ENCODE results near the gene ZAP70. TPM values are rescaled to one million over a fixed set of nuclear protein-coding genes. Genes with fewer than 3 reads are reported as not detected.

Gene ZAP70
- total RNA-seq, 1 experiment from 2014 or later: not detected

DNA sequence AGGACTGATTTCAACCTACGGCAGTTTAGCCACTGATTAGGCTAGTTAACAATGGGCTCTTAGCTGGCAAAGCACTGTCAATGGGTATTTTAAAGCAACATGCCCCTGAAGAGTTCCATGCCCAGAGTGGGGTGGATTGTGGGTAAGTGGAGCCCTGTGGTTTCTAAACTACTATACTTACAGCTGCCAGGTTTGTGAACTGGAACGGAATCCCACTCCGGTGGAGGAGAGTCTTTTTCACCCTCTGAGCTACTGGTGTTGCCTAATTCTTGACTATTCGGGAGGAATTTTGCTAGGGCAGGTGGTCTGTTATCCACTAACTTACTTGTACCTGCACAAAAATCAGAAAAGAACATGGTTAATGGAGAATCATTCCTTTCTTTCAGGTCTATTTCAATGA lies 52.6 kb downstream of the ZAP70 start:
- no peak overlapping the region for H3K4me2 ChIP-seq
- H4K20me1 ChIP-seq (ENCODE audit: insufficient read depth): no peaks in the 10 kb centered on the region
- no peaks in the 10 kb centered on the region for H3K79me2 ChIP-seq (ENCODE audit: low read depth)
- H3F3A ChIP-seq (ENCODE audit: insufficient read depth, low read depth): no peaks in the 10 kb centered on the region
- H3K36me3 ChIP-seq (ENCODE audit: low read depth): peaks cover 8% of the 10 kb centered on the region; the same call in 1 of the 2 replicates
- ChIA-PET POLR2A (ENCODE audit: unreplicated experiment) (interaction anchor here (0.7 kb wide), 1 partner anchor 498 kb away, joined by 6 read pairs; no protein-coding TSS in a partner anchor), CTCF (no interaction called here)
- no peak overlapping the region for H3K4me3 ChIP-seq
- H3K27me3 ChIP-seq (ENCODE audit: insufficient read depth, low read depth): no peaks in the 10 kb centered on the region
- no peaks in the 10 kb centered on the region for H3K4me1 ChIP-seq (replicated peaks; ENCODE audit: insufficient read depth)
- no peaks in the 10 kb centered on the region; the same call in 1 of the 2 replicates for H3K9me2 ChIP-seq (ENCODE audit: insufficient read depth)
- no peak overlapping the region for H3K27ac ChIP-seq
- no peaks in the 10 kb centered on the region for H3K9me3 ChIP-seq (ENCODE audit: insufficient read depth, low read depth)
- TF ChIP-seq, protein P1, sequence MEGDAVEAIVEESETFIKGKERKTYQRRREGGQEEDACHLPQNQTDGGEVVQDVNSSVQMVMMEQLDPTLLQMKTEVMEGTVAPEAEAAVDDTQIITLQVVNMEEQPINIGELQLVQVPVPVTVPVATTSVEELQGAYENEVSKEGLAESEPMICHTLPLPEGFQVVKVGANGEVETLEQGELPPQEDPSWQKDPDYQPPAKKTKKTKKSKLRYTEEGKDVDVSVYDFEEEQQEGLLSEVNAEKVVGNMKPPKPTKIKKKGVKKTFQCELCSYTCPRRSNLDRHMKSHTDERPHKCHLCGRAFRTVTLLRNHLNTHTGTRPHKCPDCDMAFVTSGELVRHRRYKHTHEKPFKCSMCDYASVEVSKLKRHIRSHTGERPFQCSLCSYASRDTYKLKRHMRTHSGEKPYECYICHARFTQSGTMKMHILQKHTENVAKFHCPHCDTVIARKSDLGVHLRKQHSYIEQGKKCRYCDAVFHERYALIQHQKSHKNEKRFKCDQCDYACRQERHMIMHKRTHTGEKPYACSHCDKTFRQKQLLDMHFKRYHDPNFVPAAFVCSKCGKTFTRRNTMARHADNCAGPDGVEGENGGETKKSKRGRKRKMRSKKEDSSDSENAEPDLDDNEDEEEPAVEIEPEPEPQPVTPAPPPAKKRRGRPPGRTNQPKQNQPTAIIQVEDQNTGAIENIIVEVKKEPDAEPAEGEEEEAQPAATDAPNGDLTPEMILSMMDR (conservative IDR thresholded peaks at IDR 0.05): no peak
- no peak for TF ChIP-seq EZH2 (IDR thresholded peaks at IDR 0.05; ENCODE audit: low read depth)
- DNase-seq: no peak
- intact Hi-C loops (cut with micrococcal nuclease; ENCODE audit: unreplicated experiment): no loop called here
- H2AFZ ChIP-seq: no peak overlapping the region
- BruUV-seq (replicated peaks): no TSS peak

GRCh38 chr2:97766567-97766966 lies 53.2 kb downstream of the ZAP70 start:
- peaks cover 8% of the 10 kb centered on the region; the same call in 1 of the 2 replicates for H3K36me3 ChIP-seq (ENCODE audit: low read depth)
- ChIA-PET POLR2A (ENCODE audit: unreplicated experiment) (no interaction called here), CTCF (no interaction called here)
- no peaks in the 10 kb centered on the region for H3F3A ChIP-seq (ENCODE audit: insufficient read depth, low read depth)
- no peaks in the 10 kb centered on the region for H4K20me1 ChIP-seq (ENCODE audit: insufficient read depth)
- TF ChIP-seq, protein P1 (conservative IDR thresholded peaks at IDR 0.05): no peak
- no peak for TF ChIP-seq EZH2 (IDR thresholded peaks at IDR 0.05; ENCODE audit: low read depth)
- H3K27ac ChIP-seq: no peak overlapping the region
- no peak for DNase-seq
- no peaks in the 10 kb centered on the region; the same call in 1 of the 2 replicates for H3K9me2 ChIP-seq (ENCODE audit: insufficient read depth)
- no peak overlapping the region for H3K4me3 ChIP-seq
- no peaks in the 10 kb centered on the region for H3K4me1 ChIP-seq (replicated peaks; ENCODE audit: insufficient read depth)
- no peaks in the 10 kb centered on the region for H3K27me3 ChIP-seq (ENCODE audit: insufficient read depth, low read depth)
- H3K9me3 ChIP-seq (ENCODE audit: insufficient read depth, low read depth): no peaks in the 10 kb centered on the region
- no peak overlapping the region for H2AFZ ChIP-seq
- H3K4me2 ChIP-seq: no peak overlapping the region
- intact Hi-C loops (cut with micrococcal nuclease; ENCODE audit: unreplicated experiment): no loop called here
- BruUV-seq (replicated peaks): no TSS peak
- H3K79me2 ChIP-seq (ENCODE audit: low read depth): no peaks in the 10 kb centered on the region

GRCh38 chr2:97769308-97769707 lies 55.9 kb downstream of the ZAP70 start:
- TF ChIP-seq EZH2 (IDR thresholded peaks at IDR 0.05; ENCODE audit: low read depth): no peak
- TF ChIP-seq, protein P1 (conservative IDR thresholded peaks at IDR 0.05): no peak

More at GRCh38 chr2:97769308-97769707, 55.9 kb downstream of the ZAP70 start:
- Histone ChIP-seq H3K9me3 (ENCODE audit: insufficient read depth, low read depth) (no peaks in the 10 kb centered on the region), H3F3A (ENCODE audit: insufficient read depth, low read depth) (no peaks in the 10 kb centered on the region), H3K4me3 (no peak overlapping the region), H2AFZ (no peak overlapping the region), H3K27me3 (ENCODE audit: insufficient read depth, low read depth) (no peaks in the 10 kb centered on the region), H3K27ac (no peak overlapping the region), H3K79me2 (ENCODE audit: low read depth) (no peaks in the 10 kb centered on the region), H3K4me2 (no peak overlapping the region), H3K4me1 (replicated peaks; ENCODE audit: insufficient read depth) (no peaks in the 10 kb centered on the region), H3K36me3 (ENCODE audit: low read depth) (peaks cover 8% of the 10 kb centered on the region; the same call in 1 of the 2 replicates), H4K20me1 (ENCODE audit: insufficient read depth) (no peaks in the 10 kb centered on the region), H3K9me2 (ENCODE audit: insufficient read depth) (no peaks in the 10 kb centered on the region; the same call in 1 of the 2 replicates)
- no TSS peak for BruUV-seq (replicated peaks)
- CTCF ChIA-PET: no interaction called here
- POLR2A ChIA-PET (ENCODE audit: unreplicated experiment): no interaction called here
- intact Hi-C loops (cut with micrococcal nuclease; ENCODE audit: unreplicated experiment): no loop called here
- DNase-seq: no peak
